ENCODE measurements around the gene SRSF10. TPM values are rescaled to one million over a fixed set of nuclear protein-coding genes. Genes with fewer than 3 reads are reported as not detected.

Gene SRSF10
- total and polyA plus RNA-seq, 7 experiments from 2014 or later, result 108 to 252 (median 191) TPM

DNA sequence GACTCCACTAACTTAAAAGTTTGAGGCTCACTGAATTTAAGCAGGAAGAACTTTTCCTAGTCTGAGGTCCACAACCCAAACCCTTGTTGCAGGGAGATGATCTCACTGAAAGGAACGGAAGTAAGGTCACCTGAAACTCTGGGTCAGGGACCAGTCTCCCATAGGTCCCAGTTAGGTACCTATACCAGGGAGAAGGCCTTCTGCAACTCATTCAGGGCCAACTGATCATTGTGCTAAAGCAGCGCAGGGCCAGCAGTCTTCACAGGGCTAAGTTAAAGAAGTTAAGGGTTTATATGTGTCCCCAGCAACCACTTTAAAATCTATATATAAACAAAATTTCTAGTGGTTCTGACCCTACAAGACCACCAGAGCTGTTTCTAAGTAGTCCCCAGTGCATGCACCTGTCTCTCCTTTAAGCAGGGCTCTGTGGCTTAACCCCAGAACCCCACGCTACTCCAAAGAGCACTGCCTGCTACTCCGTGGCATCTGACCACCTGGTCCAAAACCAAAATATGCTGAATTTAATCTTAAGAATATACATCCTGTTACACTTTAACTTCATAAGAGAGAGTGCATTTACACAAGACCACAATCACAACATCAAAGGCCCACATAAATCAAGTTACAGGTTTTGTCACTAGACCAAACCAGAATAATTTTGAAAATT, 2.8 kb downstream of the SRSF10 start:
- intact Hi-C loops (cut with micrococcal nuclease), result no loop called here
- CTCF ChIA-PET, result interaction anchor here (1.0 kb wide), 1 partner anchor 9 kb away, joined by 3 read pairs; no protein-coding TSS in a partner anchor

DNA sequence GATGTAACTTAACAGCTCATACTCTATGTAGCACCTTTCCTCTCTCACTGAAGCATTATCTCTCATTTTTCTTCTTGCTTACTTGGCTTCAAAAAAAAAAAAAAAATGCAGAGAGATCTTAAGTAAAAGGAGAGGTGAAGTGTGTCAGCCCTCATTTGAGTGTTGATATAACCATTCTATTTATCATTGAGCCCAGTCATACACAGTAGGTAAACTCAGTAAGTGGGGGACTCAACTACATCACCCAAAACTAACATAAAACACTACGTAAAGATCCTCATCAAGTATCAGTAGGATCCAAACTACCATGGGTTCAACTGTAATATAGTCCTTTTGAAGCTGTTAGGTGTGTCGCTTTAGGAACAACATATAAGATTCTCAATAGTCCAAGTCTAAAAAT, 12.3 kb downstream of the SRSF10 start:
- Mint-ChIP-seq H3K9me3 (no peaks in the 10 kb centered on the region), H3K27me3 (no peaks in the 10 kb centered on the region), H3K27ac (peak overlapping the region in 8 of 9 donors; percentile 2 to 63 (median 52)), H3K4me3 (no peak overlapping the region), H3K36me3 (peaks cover 0 to 37% (median 21%) of the 10 kb centered on the region in 5 donors), H3K4me1 (peaks cover 10 to 58% (median 42%) of the 10 kb centered on the region in 7 donors)
- no peak for ATAC-seq
- DNase-seq, result no peak
- ChIA-PET POLR2A (interaction anchor here (0.8 to 3.7 kb wide), 3 partner anchors 8 to 12 kb away, joined by 5 to 21 read pairs (median 7); partner anchors contain the start of gene PNRC2), CTCF (interaction anchor here (1.1 to 1.2 kb wide), 2 partner anchors 9 to 159 kb away, joined by 3 to 4 read pairs; no protein-coding TSS in a partner anchor)
- Histone ChIP-seq H3K27ac (ENCODE audit: low read depth, low read length) (no peak overlapping the region), H3K4me3 (ENCODE audit: low read length) (no peak overlapping the region), H3K36me3 (ENCODE audit: control insufficient read depth in 2 of 3, insufficient read depth in 3 of 3, low read length in 3 of 3) (peaks cover 7 to 21% (median 14%) of the 10 kb centered on the region in 3 experiments), H3K9me3 (ENCODE audit: control insufficient read depth in 2 of 3, low read length in 3 of 3) (no peaks in the 10 kb centered on the region), H3K27me3 (ENCODE audit: control insufficient read depth in 2 of 2, insufficient read depth in 2 of 2, low read length in 2 of 2) (no peaks in the 10 kb centered on the region), H3K4me1 (ENCODE audit: control insufficient read depth in 2 of 2, insufficient read depth in 2 of 2, low read length in 2 of 2) (peaks cover 0 to 7% of the 10 kb centered on the region in 2 donors)
- intact Hi-C loops (cut with micrococcal nuclease), result loop anchor here in 1 of 2 donors (1.0 kb wide), 1 partner anchor 9 kb away; the partner anchor contains the start of gene PNRC2

More for the DNA sequence above, 2.8 kb downstream of the SRSF10 start:
- Mint-ChIP-seq H3K9me3 (peaks cover 0 to 4% (median 0%) of the 10 kb centered on the region in 11 donors), H3K36me3 (peaks cover 0 to 40% (median 8%) of the 10 kb centered on the region in 5 donors), H3K27me3 (peaks cover 0 to 4% (median 0%) of the 10 kb centered on the region in 5 donors), H3K27ac (peak overlapping the region; percentile 23 to 97 (median 92)), H3K4me1 (peaks cover 46 to 74% (median 66%) of the 10 kb centered on the region in 7 donors), H3K4me3 (peak overlapping the region; percentile 53 to 94 (median 72))
- no peaks in the 10 kb centered on the region for H3K27me3 ChIP-seq (ENCODE audit: control insufficient read depth in 2 of 2, insufficient read depth in 2 of 2, low read length in 2 of 2)
- DNase-seq (no peak), ATAC-seq (no peak)
- POLR2A ChIA-PET, result interaction anchor here (0.7 to 8.6 kb wide), 4 partner anchors 12 to 286 kb away, joined by 3 to 108 read pairs (median 36); partner anchors contain the start of genes PNRC2 and RPL11
- H3K4me3 ChIP-seq (ENCODE audit: low read length), result no peak overlapping the region
- peak overlapping the region; percentile 98 for H3K27ac ChIP-seq (ENCODE audit: low read depth, low read length)
- peaks cover 0 to 34% (median 0%) of the 10 kb centered on the region in 3 experiments for H3K36me3 ChIP-seq (ENCODE audit: control insufficient read depth in 2 of 3, insufficient read depth in 3 of 3, low read length in 3 of 3)
- peaks cover 31 to 43% of the 10 kb centered on the region in 2 donors for H3K4me1 ChIP-seq (ENCODE audit: control insufficient read depth in 2 of 2, insufficient read depth in 2 of 2, low read length in 2 of 2)
- H3K9me3 ChIP-seq (ENCODE audit: control insufficient read depth in 2 of 3, low read length in 3 of 3), result no peaks in the 10 kb centered on the region

DNA sequence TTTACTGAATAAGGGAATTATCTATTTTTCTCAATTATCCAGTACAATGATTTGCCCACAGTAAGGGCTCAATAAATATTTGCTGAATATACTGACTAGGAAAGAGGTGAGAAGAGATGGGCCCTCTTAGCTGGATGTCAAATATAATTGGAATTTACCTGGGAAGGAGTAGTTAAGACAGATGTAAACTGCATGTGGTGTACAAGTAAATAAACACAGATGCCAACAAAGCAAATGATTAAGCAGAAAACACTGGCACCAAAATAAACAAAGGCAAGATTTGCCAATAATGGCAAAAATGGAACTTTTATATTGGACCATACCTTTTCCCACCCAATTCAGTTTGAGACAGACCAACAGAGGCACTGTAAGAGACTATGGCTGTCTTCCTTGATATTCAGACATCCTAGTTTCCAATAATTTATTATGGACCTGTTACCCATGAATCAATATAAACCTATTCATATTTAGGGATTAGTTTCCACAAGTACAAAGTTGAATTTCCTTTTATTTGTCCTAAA, 13.1 kb downstream of the SRSF10 start:
- H3K27me3 Mint-ChIP-seq, result no peaks in the 10 kb centered on the region
- H3K4me1 ChIP-seq (ENCODE audit: control insufficient read depth in 2 of 2, insufficient read depth in 2 of 2, low read length in 2 of 2), result peaks cover 0 to 7% of the 10 kb centered on the region in 2 donors
- no peak for DNase-seq
- H3K4me3 Mint-ChIP-seq, result no peak overlapping the region
- no peaks in the 10 kb centered on the region for H3K27me3 ChIP-seq (ENCODE audit: control insufficient read depth in 2 of 2, insufficient read depth in 2 of 2, low read length in 2 of 2)
- H3K36me3 ChIP-seq (ENCODE audit: control insufficient read depth in 2 of 3, insufficient read depth in 3 of 3, low read length in 3 of 3), result peaks cover 7 to 15% (median 14%) of the 10 kb centered on the region in 3 experiments
- H3K4me3 ChIP-seq (ENCODE audit: low read length), result no peak overlapping the region
- ATAC-seq, result no peak
- no peaks in the 10 kb centered on the region for H3K9me3 ChIP-seq (ENCODE audit: control insufficient read depth in 2 of 3, low read length in 3 of 3)
- H3K27ac ChIP-seq (ENCODE audit: low read depth, low read length), result peak overlapping the region; percentile 35
- H3K9me3 Mint-ChIP-seq, result no peaks in the 10 kb centered on the region
- intact Hi-C loops (cut with micrococcal nuclease), result loop anchor here in 1 of 2 donors (1.0 kb wide), 1 partner anchor 8 kb away; the partner anchor contains the start of gene PNRC2
- H3K36me3 Mint-ChIP-seq, result peaks cover 0 to 37% (median 23%) of the 10 kb centered on the region in 5 donors
- POLR2A ChIA-PET, result interaction anchor here (5.1 kb wide), 1 partner anchor 12 kb away, joined by 67 read pairs; the partner anchor contains the start of gene SRSF10
- CTCF ChIA-PET, result interaction anchor here (0.7 kb wide), 1 partner anchor 337 kb away, joined by 3 read pairs; no protein-coding TSS in a partner anchor
- peaks cover 10 to 58% (median 48%) of the 10 kb centered on the region in 7 donors for H3K4me1 Mint-ChIP-seq
- peak overlapping the region in 5 of 9 donors; percentile 36 to 63 (median 56) for H3K27ac Mint-ChIP-seq

DNA sequence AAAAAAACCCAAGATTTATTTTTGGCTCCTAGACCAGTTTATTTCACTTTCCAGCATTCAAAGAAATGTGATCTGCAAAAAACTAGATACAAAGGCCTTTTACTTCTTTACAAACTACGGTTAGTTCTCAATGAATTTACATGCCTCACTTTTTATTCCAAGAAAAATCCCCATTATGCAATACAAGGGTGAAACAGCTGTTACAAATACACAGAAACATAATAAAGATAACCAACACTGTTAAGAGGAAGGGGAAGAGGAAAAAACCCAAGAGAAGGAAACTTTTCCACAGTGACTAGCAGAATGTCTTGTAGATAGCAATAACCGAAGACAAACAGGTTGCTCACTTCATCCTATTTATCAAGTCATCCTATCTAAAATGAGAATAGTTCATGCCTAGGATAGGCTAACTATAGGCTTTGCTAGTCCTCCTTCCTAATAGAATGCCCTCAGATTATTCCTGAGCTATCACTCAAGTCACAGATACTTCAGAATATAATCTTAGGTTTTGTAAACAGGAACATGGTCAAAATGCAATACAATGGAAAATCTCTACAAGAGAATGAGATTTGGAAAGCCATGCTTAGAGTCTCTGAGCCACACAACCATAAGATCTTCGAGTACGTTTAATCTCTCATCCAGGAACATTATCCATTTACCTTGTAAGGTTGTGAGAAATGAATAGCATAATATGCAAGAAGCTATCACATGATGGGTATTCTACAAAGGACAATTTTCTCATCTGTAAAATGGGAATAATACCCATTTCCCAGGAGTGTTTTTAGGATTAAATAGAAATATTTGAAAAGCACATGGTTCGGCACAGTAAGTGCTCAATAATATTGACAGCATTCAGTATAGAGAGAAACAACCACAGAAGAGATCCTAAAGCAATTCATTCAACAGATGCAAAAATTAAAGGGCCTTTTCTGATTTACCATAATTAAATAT, 15.1 kb downstream of the SRSF10 start:
- no peaks in the 10 kb centered on the region for H3K27me3 ChIP-seq (ENCODE audit: control insufficient read depth in 2 of 2, insufficient read depth in 2 of 2, low read length in 2 of 2)
- no peak overlapping the region for H3K4me3 ChIP-seq (ENCODE audit: low read length)
- no peak overlapping the region for H3K4me3 Mint-ChIP-seq
- H3K27me3 Mint-ChIP-seq, result no peaks in the 10 kb centered on the region
- ATAC-seq (no peak), DNase-seq (no peak)
- ChIA-PET CTCF (no interaction called here), POLR2A (interaction anchor here (0.8 to 5.1 kb wide), 4 partner anchors 9 to 23 kb away, joined by 3 to 67 read pairs (median 4); partner anchors contain the start of gene SRSF10)
- peaks cover 21 to 73% (median 63%) of the 10 kb centered on the region in 7 donors for H3K4me1 Mint-ChIP-seq
- peaks cover 4 to 20% of the 10 kb centered on the region in 2 donors for H3K4me1 ChIP-seq (ENCODE audit: control insufficient read depth in 2 of 2, insufficient read depth in 2 of 2, low read length in 2 of 2)
- H3K27ac ChIP-seq (ENCODE audit: low read depth, low read length), result peak overlapping the region; percentile 30
- peak overlapping the region; percentile 11 to 80 (median 72) for H3K27ac Mint-ChIP-seq
- H3K36me3 Mint-ChIP-seq, result peaks cover 4 to 37% (median 33%) of the 10 kb centered on the region in 5 donors
- H3K36me3 ChIP-seq (ENCODE audit: control insufficient read depth in 2 of 3, insufficient read depth in 3 of 3, low read length in 3 of 3), result peaks cover 5 to 12% (median 11%) of the 10 kb centered on the region in 3 experiments
- no peaks in the 10 kb centered on the region for H3K9me3 Mint-ChIP-seq
- H3K9me3 ChIP-seq (ENCODE audit: control insufficient read depth in 2 of 3, low read length in 3 of 3), result no peaks in the 10 kb centered on the region
- intact Hi-C loops (cut with micrococcal nuclease), result loop anchor here in 1 of 2 donors (1.0 kb wide), 1 partner anchor 11 kb away; no protein-coding TSS in a partner anchor

DNA sequence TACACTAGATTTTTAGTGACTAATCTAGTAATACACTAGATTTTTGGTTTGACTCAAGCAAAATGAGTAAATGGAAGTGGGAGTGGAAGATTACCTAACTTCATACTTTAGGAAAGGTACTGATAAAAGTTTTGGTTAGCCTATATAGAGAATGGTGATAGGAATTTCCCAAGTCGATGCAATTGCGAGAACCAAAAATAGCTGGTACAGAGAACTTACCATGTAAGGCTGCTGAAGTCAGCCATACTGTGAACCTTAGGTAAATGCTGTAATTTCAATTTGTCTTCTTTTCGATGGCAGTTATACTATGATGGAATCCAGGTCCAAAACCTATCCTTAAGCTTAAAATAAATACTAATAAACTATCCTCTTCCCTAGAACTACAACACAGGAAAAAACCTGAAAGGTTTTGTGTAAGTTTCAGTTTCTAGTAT, 15.9 kb downstream of the SRSF10 start:
- ChIA-PET POLR2A (interaction anchor here (0.8 to 5.1 kb wide), 3 partner anchors 8 to 24 kb away, joined by 3 to 67 read pairs (median 4); partner anchors contain the start of gene SRSF10), CTCF (no interaction called here)
- Mint-ChIP-seq H3K27me3 (no peaks in the 10 kb centered on the region), H3K9me3 (peaks cover 0 to 3% (median 0%) of the 10 kb centered on the region in 11 donors), H3K4me3 (peak overlapping the region in 1 of 10 donors; percentile 29), H3K36me3 (peaks cover 5 to 34% (median 31%) of the 10 kb centered on the region in 5 donors), H3K27ac (peak overlapping the region in 7 of 9 donors; percentile 45 to 79 (median 72)), H3K4me1 (peaks cover 21 to 77% (median 59%) of the 10 kb centered on the region in 7 donors)
- no peaks in the 10 kb centered on the region for H3K27me3 ChIP-seq (ENCODE audit: control insufficient read depth in 2 of 2, insufficient read depth in 2 of 2, low read length in 2 of 2)
- peaks cover 4 to 20% of the 10 kb centered on the region in 2 donors for H3K4me1 ChIP-seq (ENCODE audit: control insufficient read depth in 2 of 2, insufficient read depth in 2 of 2, low read length in 2 of 2)
- DNase-seq, result no peak
- no peak overlapping the region for H3K4me3 ChIP-seq (ENCODE audit: low read length)
- peak overlapping the region; percentile 30 for H3K27ac ChIP-seq (ENCODE audit: low read depth, low read length)
- no peaks in the 10 kb centered on the region for H3K9me3 ChIP-seq (ENCODE audit: control insufficient read depth in 2 of 3, low read length in 3 of 3)
- no peak for ATAC-seq
- H3K36me3 ChIP-seq (ENCODE audit: control insufficient read depth in 2 of 3, insufficient read depth in 3 of 3, low read length in 3 of 3), result peaks cover 6 to 12% (median 11%) of the 10 kb centered on the region in 3 experiments
- intact Hi-C loops (cut with micrococcal nuclease), result loop anchor here in 1 of 2 donors (1.0 kb wide), 1 partner anchor 12 kb away; no protein-coding TSS in a partner anchor

Data from naive thymus-derived CD4-positive, alpha-beta T cell (primary cell).